ENCODE measurements around the gene SHLD1.

Gene SHLD1

DNA sequence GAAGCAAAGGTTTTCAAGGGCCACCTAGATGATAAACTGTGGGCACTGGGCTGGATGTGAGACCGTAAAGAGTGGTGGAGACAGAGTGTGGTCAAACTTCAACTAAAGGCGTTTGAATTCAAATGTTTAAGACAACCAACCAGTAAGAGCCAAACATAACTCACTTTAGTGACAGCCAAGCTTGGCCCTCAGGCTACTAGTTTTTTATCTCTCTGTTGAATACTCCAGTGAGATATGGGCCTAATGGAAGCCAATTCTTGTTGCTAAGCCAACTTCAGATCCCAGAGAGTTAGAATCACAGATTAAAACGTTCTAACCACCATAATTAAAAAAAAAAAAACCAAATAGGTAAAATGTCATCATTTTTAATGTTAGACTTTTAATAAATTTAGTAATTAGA is 142.9 kb downstream of the SHLD1 start:
- DNase-seq (ENCODE audit: low read depth in 3 of 3) = no peak

- DNase-seq (ENCODE audit: low read depth in 3 of 3) = no peak
These were observed 143.4 kb downstream of the SHLD1 start for GRCh38 chr20:5893621-5894020.

GRCh38 chr20:5895626-5896025 is 145.4 kb downstream of the SHLD1 start:
- no peak for DNase-seq (ENCODE audit: low read depth in 3 of 3)

DNA sequence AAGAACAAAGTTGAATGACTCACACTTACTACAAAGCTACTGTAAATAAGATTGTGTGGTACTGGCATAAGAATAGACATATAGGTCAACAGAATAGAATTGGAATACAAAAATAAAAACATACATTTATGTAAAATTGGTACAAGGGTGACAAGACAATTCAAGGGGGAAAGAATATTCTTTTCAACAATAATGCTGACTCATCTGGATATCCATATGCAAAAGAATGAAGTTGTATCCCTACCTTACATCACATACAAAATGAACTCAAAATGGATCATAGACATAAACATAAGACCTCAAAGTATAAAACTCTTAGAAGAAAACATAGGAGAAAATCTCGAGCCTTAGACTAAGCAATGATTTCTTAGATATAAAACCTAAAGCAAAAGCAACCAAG is 149.2 kb downstream of the SHLD1 start:
- no peak for DNase-seq (ENCODE audit: low read depth in 3 of 3)

GRCh38 chr20:5900908-5901307 is 150.7 kb downstream of the SHLD1 start:
- no peak for DNase-seq (ENCODE audit: low read depth in 3 of 3)

DNA sequence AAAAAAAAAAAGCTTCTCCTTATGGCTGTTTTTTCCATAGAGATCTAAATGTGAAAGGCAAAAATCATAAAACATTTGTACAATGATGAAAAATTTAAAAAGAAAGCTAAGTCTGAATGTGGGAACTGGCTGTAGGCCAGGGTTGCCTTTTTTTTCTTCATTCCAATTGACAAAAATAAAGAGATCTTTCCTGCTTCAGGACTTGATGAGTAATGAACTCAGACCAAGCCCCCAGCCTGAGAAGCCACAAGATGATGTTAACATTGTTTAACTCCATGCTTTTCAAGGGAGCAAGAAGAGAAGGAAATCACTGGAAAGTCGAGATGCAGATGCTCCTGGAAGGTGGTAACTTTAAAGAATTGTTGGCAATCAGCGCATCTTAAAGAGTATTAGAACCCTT is 158.8 kb downstream of the SHLD1 start:
- DNase-seq (ENCODE audit: low read depth in 3 of 3) = no peak

DNA sequence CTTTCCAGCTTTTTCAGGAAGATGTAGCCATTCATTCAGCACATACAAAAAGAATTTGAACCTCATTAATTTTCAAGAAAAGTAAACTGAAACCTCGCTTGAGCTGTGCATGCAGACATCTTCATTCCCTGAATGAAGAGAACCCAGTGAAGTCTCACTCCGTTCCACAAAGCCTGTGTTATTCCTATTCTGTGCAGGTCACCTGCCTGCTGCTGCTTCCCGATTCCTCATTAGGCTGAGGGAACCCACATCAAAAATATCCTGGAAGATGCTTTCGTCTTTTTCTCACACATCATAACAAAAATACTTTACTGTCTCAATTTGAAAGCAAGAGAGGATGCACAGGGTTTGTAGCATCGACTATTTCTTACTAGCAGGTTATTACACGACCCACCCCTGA is 160.0 kb downstream of the SHLD1 start:
- DNase-seq (ENCODE audit: low read depth in 3 of 3) = no peak

DNA sequence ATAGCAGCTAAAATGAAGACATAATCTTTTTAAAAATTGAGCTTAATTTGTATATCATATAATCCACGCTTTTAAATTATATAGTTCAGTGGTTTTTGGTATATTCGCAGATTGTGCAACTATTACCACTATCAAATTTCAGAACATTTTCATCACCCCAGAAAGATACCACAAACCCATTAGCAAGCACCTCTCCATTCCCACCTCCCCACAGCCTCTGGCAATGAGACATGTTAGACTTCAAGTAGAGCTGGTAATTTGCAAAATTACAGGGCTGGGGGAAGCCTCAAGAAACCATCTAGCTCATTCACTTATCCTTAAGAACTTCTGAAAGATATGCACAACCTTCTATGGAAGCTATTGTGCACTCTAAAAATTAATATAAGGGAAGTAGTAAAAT is 163.0 kb downstream of the SHLD1 start:
- DNase-seq (ENCODE audit: low read depth in 3 of 3) = no peak

Data from stimulated activated CD4-positive, alpha-beta T cell treated with anti-CD3 and anti-CD28 coated beads, TNF-alpha, amount 100 ng/mL, for 24 hours (primary cell).